Activated T-cell treated with anti-CD3 and anti-CD28 coated beads, Interleukin-2, amount 50 U/mL, for 48 hours (primary cell): ENCODE results near the gene TBC1D2B.

ENCODE experiments used
- DNase-seq, 2 experiments: peaks; one replicate each; pipeline ENCODE4 v3.0.0-alpha.2; 2020

Gene TBC1D2B

DNA sequence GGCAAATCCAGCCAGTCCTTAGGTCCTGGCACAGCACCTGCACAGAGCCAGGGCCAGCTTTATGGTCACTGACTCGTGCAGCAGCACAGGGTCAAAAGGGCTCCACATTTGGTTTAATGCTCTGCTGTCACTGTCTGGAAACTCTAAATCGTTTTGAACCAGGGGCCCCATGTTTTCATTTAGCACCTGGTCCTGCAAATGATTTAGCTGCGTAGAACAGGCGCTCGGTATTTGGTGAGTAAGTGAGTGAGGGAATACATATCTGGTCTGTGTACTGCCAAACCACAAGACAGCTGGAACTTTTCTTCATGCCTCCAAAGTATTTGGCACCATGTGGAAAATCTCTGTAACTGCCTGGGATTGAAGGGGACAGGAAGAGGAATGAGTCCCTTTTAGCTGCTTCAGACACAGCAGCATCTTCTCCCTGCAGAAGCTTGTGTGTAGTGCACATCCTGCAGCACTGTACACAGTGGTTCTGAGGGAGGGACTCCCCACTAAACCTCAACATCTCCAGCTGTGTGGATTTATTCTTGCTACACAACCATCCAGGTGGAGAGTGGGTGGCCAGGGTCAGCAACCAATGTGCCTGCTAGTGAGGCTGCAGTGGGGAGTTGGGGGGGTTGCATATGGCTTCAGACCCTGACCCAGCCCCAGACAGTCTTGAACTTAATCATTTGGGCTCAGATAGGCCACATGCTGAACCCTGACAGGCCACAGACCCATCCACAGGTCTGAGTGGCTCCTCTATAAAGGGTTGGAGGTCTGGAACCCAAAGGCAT, 15.9 kb upstream of the TBC1D2B start:
- DNase-seq = no peak

DNA sequence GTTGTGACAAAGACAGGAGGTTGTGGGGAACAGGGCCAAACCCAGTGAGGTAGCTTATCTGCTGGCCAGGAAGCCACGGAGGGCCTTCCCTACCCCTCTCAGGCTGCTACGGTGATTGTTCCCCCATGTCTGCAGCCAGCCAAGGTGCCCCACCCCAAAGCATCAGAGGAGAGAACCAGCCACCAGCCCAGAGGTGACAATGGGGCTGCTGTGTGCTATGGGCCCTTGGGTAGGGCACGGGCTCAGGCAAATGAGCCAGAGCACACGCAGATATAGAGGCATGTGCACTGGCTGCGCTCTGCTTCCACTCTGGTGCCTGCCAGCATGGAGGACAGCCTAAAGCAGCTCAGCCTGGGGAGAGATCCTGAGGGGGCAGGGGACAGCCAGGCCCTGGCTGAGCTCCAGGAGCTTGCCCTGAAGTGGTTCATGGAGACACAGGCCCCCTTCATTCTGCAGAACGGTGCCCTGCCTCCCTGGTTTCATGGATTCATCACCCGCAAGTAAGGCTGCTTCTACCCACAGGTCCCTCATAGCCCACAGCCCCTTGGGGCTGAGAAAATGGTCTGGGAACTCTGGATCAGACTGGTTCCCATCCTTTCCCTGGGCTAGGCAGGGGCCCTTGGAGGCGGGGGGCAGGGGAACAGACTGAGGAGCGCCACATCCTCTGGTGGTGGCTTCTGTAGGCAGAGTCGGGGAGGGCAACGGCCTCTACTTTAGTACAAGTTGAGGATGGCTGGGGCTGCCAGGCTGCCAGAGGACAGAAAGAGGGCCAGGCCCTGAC, 14.9 kb upstream of the TBC1D2B start, which contains the start of gene SH2D7:
Gene SH2D7, plus strand, starts transcription at position 301 of the 781 bp plus-strand sequence. Its CDS starts 24 bp downstream, at position 325.
- no peak for DNase-seq

DNA sequence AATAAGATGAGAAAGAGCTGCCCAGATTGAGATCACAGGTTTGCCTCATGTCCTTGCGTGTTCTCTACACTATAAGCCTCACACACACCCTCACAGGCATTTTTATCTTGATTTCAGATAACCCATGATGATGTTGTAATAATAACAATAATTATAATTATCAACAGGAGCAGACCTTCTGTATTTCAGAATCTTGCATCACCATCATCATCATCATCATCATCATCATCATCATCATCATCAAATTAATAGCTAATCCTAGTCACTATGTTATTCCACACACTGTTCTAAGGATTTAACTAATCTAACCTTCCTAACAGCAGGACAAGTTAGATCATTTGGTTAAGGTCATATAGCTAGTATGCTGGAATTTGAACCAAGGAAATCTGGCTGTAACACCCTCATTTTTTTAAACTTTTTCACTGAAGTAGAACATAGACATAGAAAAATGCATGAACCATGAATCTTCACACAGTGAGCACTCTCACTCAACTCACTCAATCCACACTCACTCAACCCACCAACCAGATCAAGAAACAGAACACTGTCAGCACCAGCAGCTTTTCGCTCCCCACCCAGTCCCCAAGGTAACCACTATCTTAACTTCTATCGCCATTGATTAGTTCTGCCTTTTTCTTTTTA, 13.0 kb upstream of the TBC1D2B start:
- no peak for DNase-seq

DNA sequence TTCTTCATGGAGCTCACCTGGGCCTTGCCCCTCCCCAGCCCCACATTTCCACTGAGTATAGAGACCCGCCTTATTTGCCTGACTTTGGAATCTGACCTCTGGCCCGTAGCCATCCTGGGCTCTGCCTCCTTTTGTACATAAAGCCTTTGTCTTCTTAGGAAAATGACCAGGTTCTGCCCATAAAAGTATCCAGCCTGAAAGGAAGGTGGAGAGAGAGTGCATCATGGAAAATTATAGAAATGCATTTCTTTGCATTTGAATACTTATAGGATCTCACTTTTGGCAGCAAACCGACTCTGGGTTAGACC, 11.2 kb upstream of the TBC1D2B start:
- DNase-seq = no peak

GRCh38 chr15:78087951-78088772, 10.7 kb upstream of the TBC1D2B start:
- no peak for DNase-seq

DNA sequence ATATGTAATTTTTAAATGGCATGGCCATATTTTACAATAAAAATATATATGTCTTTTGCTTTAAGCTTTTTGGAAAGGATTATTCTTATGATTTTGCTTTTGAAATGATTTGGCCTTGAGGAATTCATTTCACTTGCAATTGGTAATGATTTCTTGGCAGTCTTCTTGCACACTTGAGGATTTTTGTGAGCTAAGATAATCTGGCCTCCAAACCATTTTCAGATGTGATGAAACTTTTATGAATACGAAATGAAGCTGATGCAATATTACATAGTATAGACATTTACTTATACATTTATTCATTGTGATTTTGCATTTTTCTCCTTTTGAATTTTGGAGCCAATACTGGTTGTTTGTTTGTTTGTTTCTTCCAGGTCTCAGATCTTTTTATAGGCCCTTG, 8.4 kb upstream of the TBC1D2B start:
- no peak for DNase-seq

DNA sequence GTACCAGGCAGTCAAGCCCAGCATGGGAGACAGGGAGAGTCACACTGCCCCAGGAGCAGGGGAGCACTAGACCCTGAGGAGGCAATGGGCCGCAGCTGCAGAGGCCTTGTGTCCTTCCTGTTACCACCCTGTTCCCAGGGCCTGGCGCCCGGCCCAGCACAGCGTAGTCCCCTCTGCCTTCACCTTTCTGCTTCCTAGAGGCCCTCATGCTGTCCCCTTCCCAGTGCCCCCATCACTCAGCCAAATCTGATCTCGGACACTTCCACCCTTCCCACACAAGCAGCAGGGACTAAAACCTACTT, 6.9 kb upstream of the TBC1D2B start:
- DNase-seq = no peak

DNA sequence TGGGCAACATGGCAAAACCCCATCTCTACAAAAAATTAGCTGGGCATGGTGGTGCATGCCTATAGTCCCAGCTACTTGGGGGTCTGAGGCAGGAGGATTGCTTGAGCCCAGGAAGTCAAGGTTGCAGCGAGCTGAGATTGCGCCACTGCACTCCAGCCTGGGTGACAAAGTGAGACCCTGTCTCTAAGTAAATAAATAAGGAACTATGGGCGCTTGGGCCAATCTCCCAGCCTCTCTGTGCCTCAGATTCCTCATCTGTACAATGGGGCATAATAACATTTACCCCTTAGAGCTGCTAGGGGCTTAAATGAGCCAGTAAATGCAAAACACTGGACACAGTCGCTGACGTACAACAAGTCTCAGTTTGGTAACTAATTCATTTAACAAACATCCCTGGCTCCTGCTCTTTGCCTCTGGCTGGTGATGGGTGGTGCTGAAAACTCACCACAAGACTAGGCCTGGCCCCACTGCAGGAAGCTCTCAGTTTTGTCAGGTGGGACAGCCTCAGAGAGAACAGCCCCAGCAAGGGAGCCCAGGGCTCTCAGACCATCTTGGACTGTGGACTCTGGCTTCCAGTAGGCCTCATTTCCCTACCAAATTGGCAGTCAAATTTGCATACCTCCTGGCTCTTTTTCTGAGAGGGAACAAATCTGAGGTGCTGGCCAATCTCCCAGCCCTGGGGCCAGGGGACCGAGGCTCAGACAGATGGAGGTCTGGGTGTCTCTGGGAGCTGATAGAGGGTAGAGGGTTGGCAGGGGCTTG, 6.4 kb upstream of the TBC1D2B start:
- DNase-seq = no peak

DNA sequence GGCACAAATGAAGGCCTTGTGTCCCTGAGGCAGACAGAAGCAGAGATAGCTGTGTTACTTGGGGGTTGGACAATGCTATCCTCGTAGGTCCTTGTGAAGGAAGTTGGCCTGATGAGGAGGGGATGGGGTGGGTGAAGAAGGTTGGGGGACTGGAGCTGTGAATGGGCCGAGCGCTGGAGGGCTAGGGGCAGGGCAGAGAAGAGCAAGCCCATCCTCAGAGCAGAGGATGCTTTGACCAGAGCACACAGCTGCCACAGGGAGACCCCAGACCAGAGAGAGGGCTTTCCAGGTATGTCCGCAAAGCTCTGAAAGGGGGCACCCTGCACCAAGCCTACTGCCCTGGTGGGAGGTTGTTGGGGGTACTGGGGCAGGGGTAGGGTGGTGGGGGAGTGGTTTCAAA, 5.7 kb upstream of the TBC1D2B start:
- DNase-seq = no peak

GRCh38 chr15:78082743-78083110, 5.2 kb upstream of the TBC1D2B start:
- DNase-seq = no peak

DNA sequence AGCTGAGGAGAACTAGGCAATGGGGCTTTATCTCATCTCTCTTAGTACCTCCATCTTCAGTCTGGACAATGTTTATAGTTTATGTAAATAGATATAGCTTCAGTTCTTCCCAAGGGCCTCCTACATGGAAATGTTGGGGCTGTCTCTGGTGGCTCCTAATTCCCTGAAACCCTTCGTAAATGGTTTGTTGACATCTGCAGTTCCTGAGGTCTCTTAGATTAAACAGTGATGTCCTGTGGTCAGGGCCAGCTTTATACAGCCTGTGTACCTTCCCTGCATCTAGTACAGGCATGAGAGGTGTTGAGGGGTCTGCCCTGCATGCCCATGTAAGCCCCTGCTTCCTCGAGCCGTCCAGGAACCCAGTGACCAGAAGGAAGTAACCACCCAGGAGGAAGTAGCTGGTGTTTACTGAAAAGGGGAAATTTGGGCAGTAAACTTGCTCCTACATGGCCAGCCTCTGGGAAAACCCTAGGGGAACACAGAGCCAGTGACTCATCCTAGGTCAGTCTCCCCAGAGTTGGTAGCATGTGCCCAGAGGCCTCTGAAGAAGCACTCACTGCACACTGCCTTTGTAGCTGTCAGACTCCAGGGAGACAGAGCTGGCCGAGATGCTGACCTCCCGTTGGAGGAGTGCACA, 4.7 kb upstream of the TBC1D2B start:
- DNase-seq = no peak

GRCh38 chr15:78080088-78080460, 2.6 kb upstream of the TBC1D2B start:
- no peak for DNase-seq

DNA sequence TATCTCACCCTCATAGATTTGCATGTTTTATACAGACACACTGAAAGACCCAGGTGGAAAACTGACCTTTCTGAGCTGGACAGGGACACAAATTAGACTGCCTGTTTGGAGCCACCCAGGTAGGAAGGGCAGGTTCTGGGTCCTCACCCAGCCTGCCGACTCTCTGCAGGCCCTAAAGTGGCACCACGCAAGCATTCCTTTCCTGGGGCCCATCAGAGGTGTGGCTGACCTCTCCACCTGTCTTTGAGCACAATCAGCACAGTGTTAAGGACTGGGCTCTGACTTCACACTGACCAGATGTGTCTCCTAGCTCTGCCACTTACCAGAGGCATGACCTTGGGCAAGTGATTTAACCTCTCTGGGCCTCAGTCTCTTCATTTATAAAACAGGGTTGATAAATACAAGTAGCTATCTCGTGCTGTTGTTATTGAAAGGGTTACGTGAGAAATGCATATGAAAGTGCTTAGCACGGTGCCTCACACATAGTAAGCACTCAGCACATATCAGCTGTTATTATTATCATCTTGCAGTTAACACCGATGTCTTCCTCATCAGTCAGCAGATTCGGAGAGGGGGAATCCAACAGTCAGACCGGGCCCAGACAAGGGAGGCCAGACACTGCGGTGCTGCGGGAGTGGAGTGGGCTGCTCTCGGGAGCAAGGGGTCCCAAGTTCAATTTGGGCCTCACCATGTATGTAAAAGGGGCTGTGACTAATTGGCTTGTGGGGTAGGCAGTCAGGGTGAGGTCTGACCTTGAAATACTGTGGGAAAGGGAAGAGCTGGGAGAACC, 2.0 kb upstream of the TBC1D2B start:
- DNase-seq = no peak

GRCh38 chr15:78077871-78078210, 330 bp upstream of the TBC1D2B start:
- DNase-seq = no peak

DNA sequence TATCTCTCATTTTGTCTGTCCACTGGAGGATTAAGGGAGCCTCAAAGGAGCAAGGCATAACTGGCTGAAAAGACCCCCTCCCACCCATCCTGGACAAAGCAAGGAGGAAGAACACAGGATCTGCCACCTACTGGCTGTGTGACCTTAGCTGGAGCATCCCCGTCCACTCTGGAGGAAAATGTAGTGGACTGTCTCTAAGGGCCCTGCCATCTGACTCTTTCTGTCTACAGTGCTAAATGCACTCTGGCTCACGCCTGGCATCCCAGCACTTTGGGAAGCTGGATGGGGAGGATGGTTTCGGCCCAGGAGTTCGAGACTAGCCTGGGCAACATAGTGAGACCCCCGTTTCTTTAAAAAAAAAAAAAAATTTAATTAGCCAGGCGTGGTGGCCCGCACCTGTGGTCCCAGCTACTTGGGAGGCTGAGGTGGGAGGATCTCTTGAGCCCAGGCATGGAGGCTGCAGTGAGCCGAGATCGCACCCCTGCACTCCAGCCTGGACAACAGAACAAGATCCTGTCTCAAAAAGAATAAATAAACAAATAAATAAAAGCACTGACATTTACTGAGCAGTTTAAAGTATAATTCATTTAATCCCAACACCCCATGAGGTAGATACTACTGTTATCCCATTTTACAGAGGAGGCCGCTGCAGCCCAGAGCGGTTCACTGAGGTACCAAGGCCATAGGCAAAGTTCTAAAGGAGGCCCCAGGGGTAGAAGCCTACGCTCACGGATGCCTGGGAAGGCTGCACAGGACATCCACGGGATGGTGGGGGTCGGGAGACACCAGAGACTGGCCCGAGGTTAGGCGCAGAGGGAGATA, 1.1 kb downstream of the TBC1D2B start:
- DNase-seq = no peak

DNA sequence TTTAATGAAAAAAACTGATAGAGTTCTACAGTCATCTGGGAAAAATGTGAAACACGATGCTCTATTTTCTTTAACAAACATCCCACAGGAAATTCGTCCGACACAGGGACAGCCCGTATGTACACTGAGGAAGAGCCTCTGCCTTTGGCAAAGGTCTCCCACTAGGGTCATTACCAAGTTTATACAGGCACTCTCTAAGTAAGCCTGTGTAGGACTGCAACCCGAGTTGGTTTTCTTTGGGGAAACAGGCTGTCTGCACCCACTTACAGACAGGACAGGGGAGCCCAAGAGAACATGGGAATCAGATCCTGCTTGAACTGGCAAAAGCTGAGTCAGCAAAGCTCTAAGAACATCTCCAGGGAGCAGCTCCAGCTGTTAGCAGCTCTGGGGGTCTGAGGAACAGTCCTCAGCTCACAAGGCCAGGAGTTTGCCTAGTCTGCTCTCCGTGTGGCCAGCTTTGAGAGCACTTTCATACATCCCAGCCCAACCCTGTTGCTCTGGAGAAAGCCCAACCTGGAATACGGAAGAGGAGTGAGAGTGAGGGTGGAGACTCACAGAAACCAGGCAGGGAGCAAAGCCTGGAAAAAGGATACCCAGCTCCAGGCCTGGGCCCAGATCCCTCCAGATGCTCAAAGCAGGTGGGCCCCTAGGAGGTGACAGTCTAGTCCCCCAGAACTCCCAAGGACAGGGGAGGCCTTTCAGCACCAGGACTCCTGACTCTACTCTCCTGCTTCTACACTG, 1.9 kb downstream of the TBC1D2B start:
- DNase-seq = no peak

DNA sequence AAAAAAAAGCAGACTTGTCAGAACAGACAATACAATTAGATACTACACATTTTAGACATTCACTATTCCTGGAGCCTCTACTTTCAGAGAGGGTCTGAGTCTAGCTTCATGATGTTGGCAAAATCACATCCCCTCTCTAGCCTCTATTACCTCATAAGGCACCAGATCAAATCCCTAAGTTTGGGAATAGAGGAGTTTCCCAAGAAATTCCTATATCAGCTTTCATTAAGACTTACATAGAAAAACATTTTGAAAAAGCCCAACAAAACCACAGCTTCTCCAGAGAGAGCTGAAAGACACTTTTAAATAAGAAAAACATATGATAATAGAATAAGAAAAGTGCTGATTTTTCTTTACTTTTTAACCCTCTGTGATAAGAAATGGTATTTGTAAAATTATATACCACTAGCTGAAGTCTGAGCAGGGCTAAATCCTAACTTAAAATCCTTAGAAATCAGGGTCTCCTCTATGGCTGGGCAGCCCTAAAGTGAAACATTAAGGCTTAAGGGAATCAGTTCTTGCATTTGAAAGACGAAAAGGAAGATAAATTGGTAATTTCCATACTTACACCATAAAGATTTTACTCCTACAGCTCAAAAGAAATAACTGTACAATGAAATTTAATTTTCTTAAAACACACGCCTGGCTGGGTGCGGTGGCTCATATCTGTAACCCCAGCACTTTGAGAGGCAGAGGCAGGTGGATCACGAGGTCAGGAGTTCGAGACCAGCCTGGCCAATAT, 4.3 kb downstream of the TBC1D2B start:
- DNase-seq = no peak

- no peak for DNase-seq
Observed at GRCh38 chr15:78072080-78072892, 5.2 kb downstream of the TBC1D2B start.
